HG02588 (cell line): ENCODE measurements around the gene DNAJC24.
A peak's percentile ranks its signal among the peaks of the same experiment; 100 is the strongest.
"Not testable (repeated sequence)": the region's sequence is repeated elsewhere in the genome, so short reads cannot be mapped to it uniquely, and the experiment has no call there.

ENCODE experiments used
- ATAC-seq: cut with Tn5 transposase; IDR thresholded peaks from one replicate; pipeline ENCODE4 v1.9.1; 2021; ENCODE audit warnings: mild to moderate bottlenecking, moderate library complexity; ENCODE audit not compliant: unreplicated experiment

Gene DNAJC24

GRCh38 chr11:31369348-31370329 lies at the start of gene DNAJC24, which contains the start of gene DCDC1:
Gene DNAJC24, plus strand, starts transcription at chr11:31369860. Its CDS starts 889 bp downstream, at chr11:31370749.
Gene DCDC1, minus strand, starts transcription at chr11:31369739. Its CDS starts 41,459 bp downstream, at chr11:31328280.
- ATAC-seq = peak; percentile 99

GRCh38 chr11:31321494-31321893 lies 48.2 kb upstream of the DNAJC24 start:
- not testable (repeated sequence) for ATAC-seq

- ATAC-seq = no peak
These were observed 46.5 kb upstream of the DNAJC24 start for GRCh38 chr11:31323145-31323544.

- no peak for ATAC-seq
These were observed 44.5 kb upstream of the DNAJC24 start for GRCh38 chr11:31325160-31325559.

- no peak for ATAC-seq
These were observed 43.1 kb upstream of the DNAJC24 start for GRCh38 chr11:31326470-31327148.

- no peak for ATAC-seq
These were observed 42.2 kb upstream of the DNAJC24 start for GRCh38 chr11:31327417-31327816.

GRCh38 chr11:31328697-31329096 lies 41.0 kb upstream of the DNAJC24 start:
- no peak for ATAC-seq

GRCh38 chr11:31337806-31338205 lies 31.9 kb upstream of the DNAJC24 start:
- no peak for ATAC-seq

GRCh38 chr11:31340903-31341572 lies 28.6 kb upstream of the DNAJC24 start:
- ATAC-seq = no peak

GRCh38 chr11:31351168-31351567 lies 18.5 kb upstream of the DNAJC24 start:
- ATAC-seq = no peak

- ATAC-seq = no peak
These were observed 14.5 kb upstream of the DNAJC24 start for GRCh38 chr11:31355131-31355530.

GRCh38 chr11:31355817-31356216 lies 13.8 kb upstream of the DNAJC24 start:
- ATAC-seq = no peak

GRCh38 chr11:31361743-31362142 lies 7.9 kb upstream of the DNAJC24 start:
- no peak for ATAC-seq

- no peak for ATAC-seq
These were observed 2.9 kb upstream of the DNAJC24 start for GRCh38 chr11:31366795-31367194.

- no peak for ATAC-seq
These were observed 6.2 kb downstream of the DNAJC24 start for GRCh38 chr11:31375879-31376278.

GRCh38 chr11:31383116-31383515 lies 13.5 kb downstream of the DNAJC24 start:
- ATAC-seq = no peak

- ATAC-seq = no peak
These were observed 17.7 kb downstream of the DNAJC24 start for GRCh38 chr11:31387379-31387778.

- no peak for ATAC-seq
These were observed 27.7 kb downstream of the DNAJC24 start for GRCh38 chr11:31397239-31397834.

GRCh38 chr11:31404614-31405013 lies 35.0 kb downstream of the DNAJC24 start:
- no peak for ATAC-seq

- ATAC-seq = no peak
These were observed 38.5 kb downstream of the DNAJC24 start for GRCh38 chr11:31408201-31408600.

- no peak for ATAC-seq
These were observed 43.3 kb downstream of the DNAJC24 start for GRCh38 chr11:31412946-31413345.
